Caco-2 (cell line): ENCODE data around the gene SIRPB2. TPM values are rescaled to one million over a fixed set of nuclear protein-coding genes. Genes with fewer than 3 reads are reported as not detected.
A peak's percentile ranks its signal among the peaks of the same experiment; 100 is the strongest.

Source experiments
- BruUV-seq: library from RNA; stranded (reverse); fragments of 400-500 nt; replicated peaks from 2 replicates; lab custom pipeline; 2021; lab: Mats Ljungman, UMichigan
- CTCF ChIA-PET: fragments of 300-600 bp; sonication (Branson Sonifier 250); formaldehyde crosslinking; loops from one replicate; lab custom pipeline; 2022; ENCODE audit warnings: antibody characterized with exemption; lab: Charles Lee
- POLR2A ChIA-PET: fragments of 300-600 bp; sonication (Branson Sonifier 250); formaldehyde crosslinking; loops from one replicate; lab custom pipeline; 2022; ENCODE audit warnings: antibody characterized with exemption; lab: Charles Lee
- DNase-seq, 2 experiments: peaks; one replicate each; pipeline versions ENCODE4 v3.0.0 to v3.0.0-alpha.2; 2020 to 2022
- H3K27me3 ChIP-seq: replicated peaks from 2 replicates; pipeline ENCODE4 v1.6.0; 2011; ENCODE audit warnings: low read length; ENCODE audit not compliant: control insufficient read depth, insufficient read depth
- H3K36me3 ChIP-seq: 2 replicates; pipeline ENCODE4 v1.5.1; 2011; ENCODE audit warnings: low read length; ENCODE audit not compliant: control insufficient read depth, insufficient read depth
- H3K4me1 ChIP-seq: fragments of 250-450 bp; sonication (Bioruptor Pico); 2 replicates; pipeline ENCODE4 v1.5.1; 2020; ENCODE audit warnings: mild to moderate bottlenecking
- H3K4me3 ChIP-seq: 2 replicates; pipeline ENCODE4 v1.5.1; 2011; ENCODE audit warnings: low read depth, mild to moderate bottlenecking, control low read depth, low read length
- H3K9me3 ChIP-seq: fragments of 250-450 bp; sonication (Bioruptor Pico); 2 replicates; pipeline ENCODE4 v1.5.1; 2020; ENCODE audit warnings: mild to moderate bottlenecking, moderate library complexity
- H3K27ac Mint-ChIP-seq: one replicate; pipeline ENCODE4 v1.8.0; 2022; ENCODE audit warnings: mixed read lengths; ENCODE audit not compliant: unreplicated experiment
- H3K27me3 Mint-ChIP-seq: one replicate; pipeline ENCODE4 v1.8.0; 2022; ENCODE audit warnings: mixed read lengths; ENCODE audit not compliant: insufficient read depth, unreplicated experiment
- H3K36me3 Mint-ChIP-seq: one replicate; pipeline ENCODE4 v1.8.0; 2022; ENCODE audit warnings: mild to moderate bottlenecking, mixed read lengths; ENCODE audit not compliant: insufficient read depth, unreplicated experiment
- H3K4me1 Mint-ChIP-seq: one replicate; pipeline ENCODE4 v1.8.0; 2022; ENCODE audit warnings: low read depth, mixed read lengths; ENCODE audit not compliant: unreplicated experiment
- H3K4me3 Mint-ChIP-seq: one replicate; pipeline ENCODE4 v1.8.0; 2022; ENCODE audit warnings: mild to moderate bottlenecking, moderate library complexity, mixed read lengths; ENCODE audit not compliant: unreplicated experiment
- H3K9me3 Mint-ChIP-seq: one replicate; pipeline ENCODE4 v1.8.0; 2022; ENCODE audit warnings: mixed read lengths; ENCODE audit not compliant: unreplicated experiment
- intact Hi-C: fragments of 100-400 bp; cut with micrococcal nuclease; formaldehyde crosslinking; loops from one replicate; pipeline ENCODE4 v1.10.0; 2022; ENCODE audit not compliant: unreplicated experiment
- total RNA-seq: library from RNA; stranded (reverse); gene quantifications from 2 replicates; pipeline ENCODE4 v1.2.3, GENCODE V29; 2022
- TF ChIP-seq, protein P1 (sequence below), 2 experiments: fragments of 200-600 bp in 1 of 2; IDR thresholded peaks; 1 replicate in 1 of 2; 2 replicates in 1 of 2; pipeline versions ENCODE4 v1.5.1 to v1.8.0; 2011 to 2022; ENCODE audit warnings: antibody characterized with exemption in 1 of 2, control low read depth in 1 of 2, inconsistent platforms in 1 of 2, low read depth in 1 of 2, low read length in 1 of 2, mild to moderate bottlenecking in 1 of 2, moderate library complexity in 1 of 2; ENCODE audit not compliant: insufficient read depth in 1 of 2, severe bottlenecking in 1 of 2, unreplicated experiment in 1 of 2

The SIRPB2 gene
- total RNA-seq, 1 experiment from 2014 or later = not detected

DNA sequence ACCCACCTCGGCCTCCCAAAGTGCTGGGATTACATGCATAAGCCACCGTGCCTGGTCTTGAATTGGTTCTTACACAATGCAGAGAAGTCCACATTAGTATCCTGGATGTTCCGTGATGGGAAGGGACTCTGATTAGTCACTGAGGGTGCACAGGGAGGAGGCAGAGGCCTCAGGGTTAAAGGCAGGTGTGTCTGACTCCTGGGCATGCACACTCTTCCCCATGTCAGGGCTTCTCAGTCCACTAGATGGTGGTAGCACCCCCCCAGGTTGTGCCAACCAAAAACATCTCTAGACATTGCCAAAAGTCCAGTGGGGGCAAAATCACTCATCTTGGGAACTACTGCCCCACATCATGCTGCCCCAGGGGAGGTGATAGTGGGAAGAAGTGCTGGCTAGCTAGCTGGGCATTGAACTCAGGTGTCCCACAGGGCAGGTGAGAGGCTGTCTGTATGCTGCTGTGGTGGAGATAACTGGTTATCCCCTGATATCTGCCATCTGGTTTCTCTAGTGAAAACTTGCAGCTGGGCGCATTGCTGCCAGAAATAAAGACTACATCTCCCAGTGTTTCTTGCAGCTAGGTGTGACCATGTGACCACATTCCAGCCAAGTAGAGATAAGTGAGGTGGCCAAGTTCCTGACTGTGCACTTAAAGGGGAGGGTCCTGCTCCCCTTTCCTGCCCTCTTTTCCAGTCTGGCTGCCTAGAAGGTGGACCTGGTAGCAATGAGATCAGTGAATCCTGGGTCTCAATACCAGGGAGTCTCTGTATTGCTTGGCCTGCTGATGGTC lies 16.2 kb downstream of the SIRPB2 start:
- peaks cover 23% of the 10 kb centered on the region for H3K4me1 Mint-ChIP-seq
- H3K27ac Mint-ChIP-seq = peak overlapping the region; percentile 20
- Histone ChIP-seq H3K4me3 (no peak overlapping the region), H3K27me3 (no peaks in the 10 kb centered on the region), H3K9me3 (no peaks in the 10 kb centered on the region), H3K4me1 (peaks cover 7% of the 10 kb centered on the region), H3K36me3 (no peaks in the 10 kb centered on the region)
- H3K4me3 Mint-ChIP-seq = no peak overlapping the region
- H3K36me3 Mint-ChIP-seq = no peaks in the 10 kb centered on the region
- BruUV-seq = no TSS peak
- ChIA-PET POLR2A (interaction anchor here (0.6 kb wide), 1 partner anchor 491 kb away, joined by 3 read pairs; no protein-coding TSS in a partner anchor), CTCF (interaction anchor here (0.8 to 1.0 kb wide), 2 partner anchors 8 to 19 kb away, joined by 3 read pairs; no protein-coding TSS in a partner anchor)
- no peaks in the 10 kb centered on the region for H3K27me3 Mint-ChIP-seq
- intact Hi-C loops = loop anchor here (5.0 kb wide), 1 partner anchor 38 kb away; no protein-coding TSS in a partner anchor
- DNase-seq = peak in 1 of 2 experiments; percentile 37
- H3K9me3 Mint-ChIP-seq = no peaks in the 10 kb centered on the region
- TF ChIP-seq, protein P1, sequence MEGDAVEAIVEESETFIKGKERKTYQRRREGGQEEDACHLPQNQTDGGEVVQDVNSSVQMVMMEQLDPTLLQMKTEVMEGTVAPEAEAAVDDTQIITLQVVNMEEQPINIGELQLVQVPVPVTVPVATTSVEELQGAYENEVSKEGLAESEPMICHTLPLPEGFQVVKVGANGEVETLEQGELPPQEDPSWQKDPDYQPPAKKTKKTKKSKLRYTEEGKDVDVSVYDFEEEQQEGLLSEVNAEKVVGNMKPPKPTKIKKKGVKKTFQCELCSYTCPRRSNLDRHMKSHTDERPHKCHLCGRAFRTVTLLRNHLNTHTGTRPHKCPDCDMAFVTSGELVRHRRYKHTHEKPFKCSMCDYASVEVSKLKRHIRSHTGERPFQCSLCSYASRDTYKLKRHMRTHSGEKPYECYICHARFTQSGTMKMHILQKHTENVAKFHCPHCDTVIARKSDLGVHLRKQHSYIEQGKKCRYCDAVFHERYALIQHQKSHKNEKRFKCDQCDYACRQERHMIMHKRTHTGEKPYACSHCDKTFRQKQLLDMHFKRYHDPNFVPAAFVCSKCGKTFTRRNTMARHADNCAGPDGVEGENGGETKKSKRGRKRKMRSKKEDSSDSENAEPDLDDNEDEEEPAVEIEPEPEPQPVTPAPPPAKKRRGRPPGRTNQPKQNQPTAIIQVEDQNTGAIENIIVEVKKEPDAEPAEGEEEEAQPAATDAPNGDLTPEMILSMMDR (IDR thresholded peaks at IDR 0.05; ENCODE audit: insufficient read depth in 1 of 2, low read depth in 1 of 2, low read length in 1 of 2, severe bottlenecking in 1 of 2, unreplicated experiment in 1 of 2) = no peak

DNA sequence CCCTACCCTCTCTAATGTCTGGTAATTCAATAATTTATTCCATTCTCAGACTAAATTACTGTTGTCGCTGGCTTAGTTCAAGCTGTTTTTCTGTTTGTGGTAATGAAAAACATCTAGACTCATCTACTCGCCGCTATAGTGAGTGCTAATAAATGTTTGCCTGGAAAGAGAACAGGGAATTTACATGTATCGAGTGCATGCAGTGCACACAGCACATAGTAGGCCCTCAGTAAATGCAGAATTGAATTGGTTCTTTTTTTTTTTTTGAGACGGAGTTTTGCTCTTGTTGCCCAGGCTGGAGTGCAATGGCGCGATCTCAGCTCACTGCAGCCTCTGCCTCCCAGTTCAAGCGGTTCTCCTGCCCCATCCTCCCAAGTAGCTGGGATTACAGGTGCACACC lies 16.9 kb downstream of the SIRPB2 start:
- H3K9me3 Mint-ChIP-seq = no peaks in the 10 kb centered on the region
- H3K27me3 Mint-ChIP-seq = no peaks in the 10 kb centered on the region
- no peak overlapping the region for H3K4me3 Mint-ChIP-seq
- BruUV-seq = no TSS peak
- H3K9me3 ChIP-seq = no peaks in the 10 kb centered on the region
- no peaks in the 10 kb centered on the region for H3K36me3 Mint-ChIP-seq
- peaks cover 7% of the 10 kb centered on the region for H3K4me1 ChIP-seq
- no peaks in the 10 kb centered on the region for H3K36me3 ChIP-seq
- ChIA-PET POLR2A (interaction anchor here (0.6 kb wide), 1 partner anchor 491 kb away, joined by 3 read pairs; no protein-coding TSS in a partner anchor), CTCF (no interaction called here)
- no peak overlapping the region for H3K27ac Mint-ChIP-seq
- peaks cover 25% of the 10 kb centered on the region for H3K4me1 Mint-ChIP-seq
- intact Hi-C loops = loop anchor here (5.0 kb wide), 1 partner anchor 37 kb away; no protein-coding TSS in a partner anchor
- H3K4me3 ChIP-seq = no peak overlapping the region
- DNase-seq = no peak
- H3K27me3 ChIP-seq = no peaks in the 10 kb centered on the region
- TF ChIP-seq, protein P1 (IDR thresholded peaks at IDR 0.05; ENCODE audit: insufficient read depth in 1 of 2, low read depth in 1 of 2, low read length in 1 of 2, severe bottlenecking in 1 of 2, unreplicated experiment in 1 of 2) = no peak

DNA sequence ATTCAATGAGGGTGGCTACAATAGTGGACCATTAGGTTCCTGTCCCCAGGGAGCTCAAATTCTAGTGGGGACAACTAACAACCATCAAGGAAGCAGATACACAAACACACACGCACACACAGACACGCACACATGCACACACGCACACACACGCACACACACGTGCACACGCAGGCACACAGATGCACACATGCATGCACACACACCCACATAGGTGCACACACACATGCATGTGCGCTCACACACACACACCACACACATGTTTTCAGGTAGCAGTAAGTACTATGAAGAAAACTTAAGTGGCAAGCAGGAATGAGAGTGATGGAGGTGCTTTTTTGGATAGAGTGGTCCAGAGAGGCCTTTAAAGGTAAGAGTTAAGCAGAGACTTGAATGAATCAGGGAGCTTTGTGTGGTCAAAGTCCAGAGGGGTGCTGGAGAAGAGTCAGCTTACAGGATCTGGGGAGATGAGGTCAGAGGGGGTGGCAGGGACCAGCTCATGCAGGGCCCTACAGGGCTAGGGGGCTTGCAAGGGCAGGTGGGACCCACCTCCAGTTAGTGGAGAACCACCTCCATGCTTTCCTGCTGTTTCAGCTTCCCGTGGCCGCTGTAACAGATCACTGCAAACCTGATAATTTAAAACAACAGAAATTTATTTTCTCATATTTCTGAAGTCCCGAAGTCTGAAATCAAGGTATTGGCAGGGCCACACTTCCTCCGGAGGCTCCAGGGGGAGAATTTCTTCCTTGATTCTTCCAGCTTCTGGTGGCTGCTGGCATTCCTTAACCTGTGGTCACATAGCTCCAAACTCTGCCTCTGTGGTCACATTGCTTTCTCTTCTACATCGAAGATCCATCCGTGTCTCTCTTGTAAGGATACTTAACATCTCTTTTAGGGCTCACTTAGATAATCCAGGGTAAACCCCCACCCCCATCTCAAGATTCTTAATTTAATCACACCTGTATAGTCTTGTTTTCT lies 17.7 kb downstream of the SIRPB2 start:
- Mint-ChIP-seq H3K36me3 (no peaks in the 10 kb centered on the region), H3K9me3 (no peaks in the 10 kb centered on the region), H3K27ac (no peak overlapping the region), H3K27me3 (no peaks in the 10 kb centered on the region), H3K4me1 (peaks cover 25% of the 10 kb centered on the region), H3K4me3 (no peak overlapping the region)
- H3K4me1 ChIP-seq = peaks cover 7% of the 10 kb centered on the region
- no peaks in the 10 kb centered on the region for H3K36me3 ChIP-seq
- no peak overlapping the region for H3K4me3 ChIP-seq
- H3K9me3 ChIP-seq = no peaks in the 10 kb centered on the region
- ChIA-PET CTCF (interaction anchor here (0.8 kb wide), 2 partner anchors 29 to 30 kb away, joined by 3 to 6 read pairs; no protein-coding TSS in a partner anchor), POLR2A (no interaction called here)
- no peaks in the 10 kb centered on the region for H3K27me3 ChIP-seq
- no TSS peak for BruUV-seq
- DNase-seq = no peak
- intact Hi-C loops = loop anchor here (5.0 kb wide), 1 partner anchor 36 kb away; no protein-coding TSS in a partner anchor
- TF ChIP-seq, protein P1 (IDR thresholded peaks at IDR 0.05; ENCODE audit: insufficient read depth in 1 of 2, low read depth in 1 of 2, low read length in 1 of 2, severe bottlenecking in 1 of 2, unreplicated experiment in 1 of 2) = no peak
